Activated T-cell treated with anti-CD3 and anti-CD28 coated beads, Interleukin-2, amount 50 U/mL, for 48 hours (primary cell): ENCODE results near the gene PTPN21.

Experiments used
- DNase-seq, 2 experiments: peaks; one replicate each; pipeline ENCODE4 v3.0.0-alpha.2; 2020

Gene PTPN21

DNA sequence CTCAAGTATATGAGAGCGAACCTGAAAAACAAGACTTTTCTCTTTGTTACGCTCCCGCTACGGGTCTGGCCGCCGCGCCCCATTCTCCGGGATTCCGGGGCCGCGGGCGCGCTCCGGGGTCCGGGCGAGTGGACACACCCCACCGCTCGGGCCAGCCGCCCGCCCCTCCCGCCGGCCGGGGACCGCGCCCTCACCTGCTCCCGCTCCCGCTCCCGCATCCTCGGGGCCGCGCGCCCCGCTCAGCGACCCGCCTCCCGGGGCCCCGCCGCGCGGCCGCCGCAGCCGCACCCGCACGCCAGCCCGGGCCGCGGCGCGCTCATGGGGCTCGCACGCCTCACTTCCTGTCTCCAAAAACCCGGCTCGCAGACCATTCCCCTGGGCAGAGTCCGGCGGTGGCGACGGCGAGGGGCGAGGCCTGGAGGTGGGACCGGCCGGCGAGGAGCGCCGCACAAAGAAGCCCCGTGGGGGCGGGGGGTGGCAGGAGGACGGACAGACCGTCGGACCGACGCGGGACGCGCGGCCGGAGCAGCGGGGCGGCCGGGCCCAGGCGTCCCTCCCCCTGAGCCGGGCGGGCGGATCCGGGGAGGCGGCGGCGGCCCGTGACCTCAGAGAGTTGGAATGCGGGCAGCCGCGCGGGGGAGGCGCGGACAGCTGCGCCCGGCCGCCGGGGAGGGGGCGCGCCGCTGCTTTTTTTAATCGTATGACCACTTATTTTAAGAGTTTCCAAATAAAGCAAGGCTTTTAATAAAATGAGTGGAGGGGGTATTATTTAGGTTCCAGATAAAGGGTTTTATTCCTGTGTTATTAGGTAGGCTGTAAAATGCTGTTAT lies at the start of gene PTPN21:
Gene PTPN21, minus strand, starts transcription at position 551 of the 830 bp plus-strand sequence. CDS start 4,590 bp downstream, outside the sequence.
- peak in 1 of 2 experiments; percentile 40 for DNase-seq

DNA sequence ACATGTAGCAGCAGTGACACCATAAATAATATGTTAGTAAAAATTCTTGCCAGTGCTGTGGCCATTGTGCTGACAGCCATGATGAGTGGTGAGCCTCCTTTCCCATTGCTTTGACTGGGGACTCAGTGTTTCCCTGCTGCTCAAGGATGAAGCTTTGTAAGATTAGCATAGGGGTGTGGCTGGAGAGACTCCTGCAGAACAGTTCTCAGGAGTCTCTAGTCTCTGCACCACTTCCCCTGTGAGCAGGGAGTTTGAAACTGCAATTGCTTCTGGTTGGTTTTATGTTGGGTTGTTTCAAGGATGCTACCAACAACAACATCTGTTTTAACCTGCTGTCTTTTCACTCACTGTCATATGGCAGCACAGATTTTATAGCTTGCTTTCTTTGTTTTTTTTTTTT lies 49.4 kb upstream of the PTPN21 start:
- no peak for DNase-seq

DNA sequence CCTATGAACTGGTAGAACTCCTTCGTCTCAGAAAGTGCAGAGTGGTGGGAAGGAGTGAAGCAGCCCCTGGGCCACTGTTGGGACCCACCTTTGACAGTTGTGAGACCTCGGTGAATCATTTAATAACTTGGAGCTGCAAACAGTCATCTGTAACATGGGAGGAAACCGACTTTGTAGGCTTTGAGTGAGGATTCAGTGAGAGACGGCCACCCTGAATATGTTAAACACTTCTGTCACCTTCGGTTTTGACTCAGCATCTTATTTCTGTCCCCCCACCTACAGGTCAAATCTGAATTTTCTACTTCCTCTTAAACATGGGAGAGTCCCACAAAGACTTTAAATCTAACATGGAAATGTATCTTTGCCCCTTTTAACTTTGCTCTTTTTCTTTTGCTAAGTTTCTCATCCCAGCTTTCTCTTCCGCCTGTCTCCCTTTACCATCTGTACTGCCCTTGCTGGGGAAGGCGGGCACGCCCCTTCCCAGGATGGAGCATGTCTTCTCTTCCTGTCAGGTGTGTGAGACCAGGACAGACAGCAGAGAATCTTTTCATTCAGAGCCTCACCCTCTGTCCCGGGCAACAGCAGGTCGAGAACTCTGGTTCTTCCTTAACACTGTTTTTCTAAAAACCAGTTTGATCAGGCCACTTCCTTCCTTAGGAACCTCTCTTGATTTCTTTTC lies 45.1 kb upstream of the PTPN21 start:
- peak; percentile 48 to 54 for DNase-seq

DNA sequence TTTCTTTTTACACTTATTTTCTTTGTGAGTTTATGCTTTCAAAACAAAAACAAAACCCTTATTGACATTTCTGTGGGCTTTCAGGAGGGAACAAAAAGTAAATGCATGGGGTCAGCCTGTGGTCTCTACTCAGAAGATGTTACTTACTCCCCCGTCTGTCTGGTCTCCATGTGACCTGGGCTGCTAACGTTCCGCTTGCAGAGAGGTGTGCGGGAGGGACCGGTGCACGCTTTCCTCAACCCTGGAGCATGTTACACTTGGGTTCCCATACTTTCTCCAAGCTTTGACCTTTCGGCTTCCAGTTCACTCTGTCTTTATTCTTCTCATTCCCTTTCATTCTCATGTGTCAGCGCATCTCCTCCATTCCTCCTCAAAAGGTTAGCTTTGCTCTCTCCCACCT lies 44.5 kb upstream of the PTPN21 start:
- no peak for DNase-seq

DNA sequence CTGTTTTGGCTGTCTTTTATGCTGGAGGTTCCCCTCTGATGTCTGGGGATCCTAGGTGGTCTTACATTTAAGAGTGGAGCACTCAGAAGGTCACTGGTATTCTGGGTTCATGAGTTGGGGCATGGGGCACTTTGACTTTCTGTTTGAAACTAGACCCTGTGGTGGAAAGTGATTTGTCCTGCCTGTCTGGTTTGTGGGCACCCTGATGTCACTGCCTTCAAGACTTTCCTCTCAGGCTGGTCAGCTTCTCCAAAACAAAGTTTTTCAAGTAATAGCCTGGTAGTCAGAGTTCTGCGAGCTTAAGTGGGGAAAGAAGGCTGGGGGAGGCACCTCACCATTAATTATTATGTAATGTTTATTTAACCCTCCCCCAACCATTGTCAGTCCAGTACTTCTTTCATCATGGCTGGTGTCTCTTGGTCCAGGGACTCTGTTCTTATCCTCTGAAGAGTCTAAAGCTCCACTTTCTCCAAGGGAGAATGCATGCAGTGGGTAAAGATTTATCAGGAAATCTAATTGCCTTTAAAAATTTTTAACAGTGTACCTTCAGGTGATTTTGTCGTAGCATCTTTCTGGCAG lies 43.4 kb upstream of the PTPN21 start:
- DNase-seq: no peak

DNA sequence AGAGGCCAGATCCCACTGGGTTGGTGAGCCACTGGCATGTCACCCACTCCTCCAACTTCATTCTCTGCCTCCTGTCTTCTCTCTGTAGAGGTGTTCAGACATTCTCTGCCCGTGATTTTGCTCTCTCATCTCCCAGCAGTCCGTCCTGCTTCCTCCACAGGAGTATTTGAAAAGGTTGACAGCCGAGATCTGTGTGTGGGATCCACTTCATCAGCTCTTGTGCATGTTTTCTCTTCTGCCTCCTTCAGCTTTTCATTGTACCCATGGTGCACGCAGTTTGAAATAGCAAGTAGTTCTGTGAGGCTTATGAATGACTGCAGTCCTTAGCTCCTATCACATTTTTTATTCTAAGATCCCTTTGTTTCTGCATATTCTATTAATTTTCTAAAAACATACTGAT lies 42.8 kb upstream of the PTPN21 start:
- DNase-seq: no peak

DNA sequence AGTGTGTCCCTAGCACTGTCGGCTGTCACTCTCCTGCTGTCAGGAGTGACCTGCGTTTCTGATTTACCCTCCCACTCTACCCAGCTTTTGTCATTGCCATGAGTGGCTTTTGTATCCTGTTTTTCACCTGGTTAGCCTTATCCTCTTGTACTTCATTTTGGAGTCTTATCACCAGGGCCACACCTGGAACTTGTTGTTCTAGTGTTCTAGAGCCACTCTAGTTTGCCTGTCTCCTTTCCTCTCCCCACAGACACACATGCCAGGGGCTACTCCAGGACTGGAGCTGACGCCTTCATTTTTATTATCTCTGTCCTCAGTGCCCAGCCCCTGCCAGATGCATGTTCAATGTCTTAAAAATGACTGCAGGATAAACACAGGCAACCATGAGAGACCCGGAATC lies 42.2 kb upstream of the PTPN21 start:
- no peak for DNase-seq

DNA sequence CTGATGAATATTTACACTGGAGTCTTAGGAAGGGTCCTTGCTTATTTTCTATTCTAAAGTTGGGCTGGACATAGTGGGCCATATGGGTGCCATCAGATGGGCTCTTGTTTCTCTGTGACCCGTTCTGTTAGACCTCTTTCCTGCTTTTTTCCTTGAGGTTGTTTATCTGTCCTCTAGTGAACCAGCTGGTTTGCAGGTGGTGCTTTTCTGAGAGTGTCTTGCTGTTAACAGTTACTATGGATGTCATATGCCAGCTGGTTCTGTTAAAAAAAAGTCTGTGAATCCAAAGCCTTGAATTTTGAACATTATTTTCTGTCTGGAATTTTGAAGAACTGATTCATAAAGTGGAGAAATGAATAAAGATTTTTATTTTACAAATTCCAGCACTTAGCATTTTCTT lies 37.2 kb upstream of the PTPN21 start:
- DNase-seq: no peak

DNA sequence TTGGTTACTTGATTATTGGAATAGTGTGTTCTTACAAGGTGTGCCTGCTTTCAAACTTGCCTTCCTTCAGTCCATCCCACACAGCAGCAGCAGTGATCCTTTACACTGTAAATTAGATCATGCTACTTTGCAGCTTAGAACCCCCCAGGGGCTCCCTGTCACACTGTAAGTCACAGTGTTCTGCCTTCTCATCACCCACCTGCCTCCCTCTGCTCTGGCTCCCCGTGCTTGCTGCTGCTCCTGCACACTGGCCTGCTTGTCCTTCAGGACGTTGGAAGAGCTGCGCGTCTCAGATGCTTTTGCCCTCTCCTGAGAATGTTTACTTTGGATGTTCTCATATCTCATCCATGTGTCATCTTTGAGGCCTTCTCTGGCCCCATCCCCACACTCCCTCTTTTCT lies 35.4 kb upstream of the PTPN21 start:
- no peak for DNase-seq

DNA sequence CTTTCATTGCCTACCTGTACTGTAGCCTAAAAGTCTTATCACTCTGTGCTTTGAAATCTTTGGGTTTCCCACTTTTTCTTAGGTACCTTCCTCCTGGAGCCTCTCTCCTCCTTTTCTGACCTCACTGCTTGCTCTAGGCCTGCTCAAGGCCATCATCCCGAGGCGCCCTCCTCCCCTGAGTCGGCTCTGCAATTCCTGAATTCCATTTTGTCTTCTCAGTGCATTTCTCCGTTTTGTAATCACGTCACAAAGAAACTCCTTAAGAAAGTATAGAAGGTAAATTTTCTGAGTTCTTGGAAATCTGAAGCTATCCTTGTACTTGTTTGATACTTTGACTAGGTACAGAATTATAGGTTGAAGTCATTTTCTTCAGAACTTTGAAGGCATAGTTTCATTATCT lies 33.3 kb upstream of the PTPN21 start:
- no peak for DNase-seq

DNA sequence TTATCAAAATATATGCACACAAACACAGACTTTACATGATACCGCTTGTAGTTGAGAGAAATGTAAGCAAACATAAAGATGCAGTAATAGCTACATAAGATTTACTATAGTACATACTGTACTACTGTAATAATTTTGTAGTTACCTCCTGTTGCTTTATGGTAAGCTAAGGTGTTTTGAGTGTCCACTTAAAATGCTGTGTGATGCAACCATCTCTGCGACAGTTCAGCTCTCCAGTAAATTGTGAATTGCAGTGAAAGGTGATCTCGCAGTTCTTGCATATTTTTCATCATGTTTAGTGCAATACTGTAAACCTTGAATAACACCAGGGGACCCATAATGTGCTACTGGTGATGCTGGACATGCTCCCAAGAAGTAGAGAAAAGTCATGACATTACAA lies 29.6 kb upstream of the PTPN21 start:
- no peak for DNase-seq

DNA sequence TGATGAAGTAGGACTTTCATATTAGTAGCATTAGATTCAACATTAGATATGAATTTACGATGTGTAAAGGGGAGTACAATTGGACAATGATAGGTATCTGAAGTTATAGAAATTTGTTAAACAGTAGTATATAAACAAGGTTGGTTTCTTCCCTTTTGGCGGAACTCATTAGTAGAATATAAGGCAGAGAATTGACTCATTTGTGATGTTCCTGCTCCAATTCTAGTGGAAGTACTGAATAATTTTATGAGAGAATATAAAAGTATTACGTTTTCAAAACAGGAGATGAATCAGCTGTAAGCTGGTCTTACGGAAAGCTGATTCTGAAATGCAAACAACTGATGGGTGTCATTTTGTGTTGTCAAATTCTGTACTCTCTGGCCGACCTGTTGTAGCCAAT lies 21.4 kb upstream of the PTPN21 start:
- DNase-seq: no peak

DNA sequence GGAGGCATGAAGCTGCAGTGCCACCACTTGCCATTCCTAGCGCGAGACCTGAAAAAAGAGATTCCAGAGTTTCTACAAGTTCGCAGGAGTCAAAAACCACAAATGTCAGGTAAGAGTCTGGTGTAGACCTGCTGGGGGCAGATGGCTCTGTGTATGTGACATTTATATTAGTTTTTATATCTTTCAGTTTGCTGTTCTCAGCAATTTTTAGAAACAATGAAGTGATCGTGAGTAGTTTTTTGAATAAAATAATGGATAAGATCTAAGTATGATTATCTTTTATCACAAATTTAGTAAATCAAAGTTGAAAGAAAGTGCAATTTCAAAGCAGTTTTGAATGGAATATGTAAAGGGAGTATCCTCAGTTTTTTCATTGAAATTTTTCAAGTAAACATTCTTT lies 17.3 kb upstream of the PTPN21 start:
- DNase-seq: no peak

DNA sequence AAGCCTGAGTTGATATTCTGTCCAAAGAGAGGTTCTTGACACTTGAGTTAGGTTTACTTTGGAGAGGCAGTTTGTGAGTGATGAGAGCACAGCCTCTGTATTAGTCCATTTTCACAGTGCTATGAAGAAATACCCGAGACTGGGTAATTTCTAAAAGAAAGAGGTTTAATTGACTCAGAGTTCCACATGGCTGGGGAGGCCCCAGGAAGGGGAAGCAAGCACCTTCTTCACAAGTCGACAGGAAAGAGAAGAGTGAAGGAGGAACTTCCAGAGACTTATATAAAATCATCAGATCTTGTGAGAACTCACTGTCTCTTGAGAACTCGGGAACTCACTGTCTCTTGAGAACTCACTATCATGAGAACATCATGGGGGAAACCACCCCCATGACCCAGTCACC lies 13.4 kb upstream of the PTPN21 start:
- no peak for DNase-seq

DNA sequence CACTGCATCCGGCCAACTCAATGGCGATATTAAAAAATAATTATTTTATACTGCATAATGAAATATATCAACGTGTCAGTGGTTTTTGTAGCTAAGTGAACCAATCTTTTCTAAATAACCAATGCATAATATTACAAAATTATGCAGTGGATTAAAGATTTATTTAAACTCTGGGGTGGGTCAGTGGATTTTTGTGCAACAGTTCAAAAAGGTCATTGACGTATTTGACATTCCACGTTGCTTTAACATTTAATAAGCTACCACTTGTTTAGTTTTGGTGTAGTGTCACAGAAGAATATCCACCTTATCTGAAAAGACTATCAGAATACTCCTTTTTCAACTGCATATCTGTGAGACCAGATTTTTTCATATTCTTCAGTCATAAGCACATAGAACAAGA lies 10.6 kb upstream of the PTPN21 start:
- DNase-seq: no peak

DNA sequence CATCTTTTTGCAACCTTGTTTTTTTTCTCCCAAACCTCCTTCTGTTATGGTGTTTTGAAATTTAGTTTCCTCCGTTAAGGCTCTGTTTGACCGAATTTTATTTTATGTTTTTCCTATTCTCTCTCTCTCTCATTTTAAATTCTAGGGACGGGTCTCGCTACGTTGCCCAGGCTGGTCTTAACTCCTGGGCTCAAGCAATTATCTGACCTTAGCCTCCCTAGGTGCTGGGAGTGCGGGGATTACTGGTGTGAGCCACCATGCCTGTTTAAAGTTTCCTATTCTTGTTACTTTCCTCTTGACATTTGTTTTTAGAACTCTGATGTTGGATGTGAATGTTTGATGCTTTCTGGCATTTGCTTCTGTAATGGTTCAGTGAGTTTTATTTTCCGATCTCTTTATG lies 9.0 kb upstream of the PTPN21 start:
- no peak for DNase-seq

DNA sequence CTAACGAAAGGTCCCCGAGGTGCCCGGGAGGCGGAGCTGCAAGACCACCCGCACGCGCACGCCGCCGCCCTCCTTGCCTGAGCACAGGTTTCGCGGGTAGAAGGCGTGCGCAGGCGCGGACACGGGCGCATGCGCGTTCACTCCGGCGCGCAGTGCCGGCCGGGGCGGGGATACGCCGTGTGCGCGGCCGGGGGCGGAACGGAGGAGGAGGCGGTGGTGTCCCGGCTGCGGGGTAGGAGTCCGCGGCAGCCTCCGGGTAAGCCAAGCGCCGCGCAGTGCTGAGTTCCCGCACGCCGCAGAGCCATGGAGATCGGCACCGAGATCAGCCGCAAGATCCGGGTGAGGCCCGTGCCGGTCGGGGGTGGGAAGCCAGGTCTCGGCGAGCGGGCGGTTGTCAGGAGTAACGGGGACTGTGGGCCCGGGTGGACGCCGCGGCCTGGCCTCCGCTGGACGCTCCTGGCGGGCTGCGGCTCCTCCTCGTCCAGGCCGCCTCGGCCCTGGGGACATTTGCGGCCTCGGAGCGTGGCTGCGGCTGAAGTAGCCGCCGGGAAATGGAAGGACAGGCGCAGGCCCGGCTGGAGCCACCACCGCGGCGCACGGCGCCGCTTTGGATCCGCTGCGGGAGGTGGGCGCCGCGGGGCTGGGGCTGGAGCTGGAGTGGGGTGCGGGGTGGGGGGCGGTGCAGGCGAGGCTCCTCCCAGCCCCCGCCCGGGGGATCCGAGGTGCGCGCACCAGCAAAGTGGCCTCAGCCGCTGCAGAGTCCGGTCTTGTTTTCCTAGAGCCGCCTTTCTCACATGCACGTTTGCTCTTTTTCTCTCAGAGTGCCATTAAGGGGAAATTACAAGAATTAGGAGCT lies 8.3 kb upstream of the PTPN21 start, which contains the start of gene ZC3H14:
Gene ZC3H14, plus strand, starts transcription at position 207 of the 856 bp plus-strand sequence. Its CDS starts 97 bp downstream, at position 304.
- peak; percentile 90 to 93 for DNase-seq

DNA sequence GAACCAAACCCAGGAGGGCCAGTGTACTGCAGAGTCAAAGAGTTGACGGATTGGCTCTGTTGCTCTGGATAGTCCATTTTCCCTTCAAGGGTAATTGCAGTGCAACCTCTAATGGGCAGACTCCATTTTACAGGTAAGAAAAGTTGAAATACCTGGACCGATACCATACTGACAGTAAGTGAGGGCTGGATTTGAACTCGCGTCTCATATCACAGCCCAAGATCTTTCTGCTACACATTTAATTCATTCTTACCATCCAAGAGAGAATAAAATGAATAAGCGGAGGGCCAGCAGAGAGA lies 7.7 kb upstream of the PTPN21 start:
- no peak for DNase-seq

DNA sequence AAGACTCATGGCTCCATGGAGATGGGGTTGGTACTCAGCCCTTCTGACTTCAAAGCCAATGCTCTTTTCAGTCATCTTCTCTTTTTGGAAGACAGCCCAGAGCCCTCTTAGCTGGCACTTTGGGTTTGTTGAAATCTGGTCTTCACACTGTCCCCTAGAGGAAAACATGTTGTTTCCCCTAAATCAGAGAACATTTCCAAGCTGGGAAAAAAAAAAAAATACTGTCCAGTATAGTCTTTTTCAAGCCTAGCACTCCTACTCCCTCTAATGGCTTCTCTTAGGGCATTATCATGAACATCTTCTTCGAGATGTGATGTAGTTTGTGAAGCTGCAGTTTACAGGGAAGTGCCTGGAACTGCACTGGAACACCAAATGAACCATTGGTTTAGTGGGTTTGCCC lies 5.0 kb upstream of the PTPN21 start:
- no peak for DNase-seq

DNA sequence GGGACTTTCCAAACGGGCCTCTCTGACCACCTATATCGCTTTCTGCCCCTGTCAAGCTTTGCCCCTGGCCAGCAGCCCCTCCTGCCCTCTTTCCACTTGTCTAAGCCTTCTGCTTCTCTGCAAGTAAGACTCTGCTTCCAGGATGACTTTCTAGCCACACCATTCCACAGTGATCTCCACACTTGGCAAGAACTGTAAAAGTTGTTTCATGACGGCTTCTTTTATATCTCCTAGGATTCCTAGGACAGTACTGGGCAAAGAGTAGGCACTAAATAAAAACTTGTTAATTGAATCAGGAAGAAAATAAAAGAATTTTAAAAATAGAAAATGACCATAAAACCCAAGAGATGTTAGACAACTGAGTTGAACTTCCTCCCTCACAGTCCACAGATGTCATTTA lies 1.8 kb upstream of the PTPN21 start:
- no peak for DNase-seq

DNA sequence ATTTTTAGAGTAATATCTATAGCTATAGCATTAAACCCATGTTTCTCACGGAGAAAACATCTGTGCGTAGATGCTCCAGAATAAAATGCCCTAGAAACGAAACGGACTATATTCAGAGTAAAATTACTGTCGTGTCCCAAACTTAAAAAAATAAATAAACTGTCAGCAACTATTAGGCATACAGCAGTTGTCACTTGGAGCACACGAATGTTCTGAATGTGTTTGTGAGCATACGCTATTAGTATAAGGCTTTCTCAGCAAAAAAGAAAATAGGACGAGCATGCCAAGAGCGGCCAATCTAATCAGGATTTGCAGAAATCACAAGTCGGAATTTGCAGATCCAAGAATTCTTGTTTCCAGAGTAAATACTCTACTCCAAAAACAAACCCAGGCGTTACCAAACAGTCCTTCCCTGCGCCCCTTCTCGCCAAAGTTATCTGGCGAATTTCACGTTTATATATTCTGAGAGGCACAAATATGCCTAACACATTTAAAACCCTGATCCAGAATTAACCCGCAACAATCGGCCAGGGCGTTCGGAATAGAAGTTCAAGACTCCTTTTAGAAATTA lies 836 bp downstream of the PTPN21 start:
- DNase-seq: no peak

DNA sequence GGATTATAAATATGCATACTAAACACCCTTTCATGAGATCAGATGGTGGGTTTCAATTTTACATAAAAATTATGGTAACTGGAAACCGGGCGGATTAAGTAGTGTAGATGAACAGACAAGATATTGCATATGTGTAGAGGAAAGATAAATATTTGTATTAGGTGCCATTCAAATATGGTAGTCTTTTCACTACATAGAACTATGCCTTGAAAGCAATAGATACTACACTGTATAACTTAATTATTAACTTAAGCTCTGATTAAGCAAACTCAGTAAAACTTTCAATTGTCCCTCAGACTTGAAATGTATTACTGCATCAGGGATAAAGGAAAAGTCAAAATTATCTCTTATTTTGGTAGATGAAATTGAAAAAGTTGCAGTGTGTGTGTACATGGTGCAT lies 1.9 kb downstream of the PTPN21 start:
- no peak for DNase-seq

DNA sequence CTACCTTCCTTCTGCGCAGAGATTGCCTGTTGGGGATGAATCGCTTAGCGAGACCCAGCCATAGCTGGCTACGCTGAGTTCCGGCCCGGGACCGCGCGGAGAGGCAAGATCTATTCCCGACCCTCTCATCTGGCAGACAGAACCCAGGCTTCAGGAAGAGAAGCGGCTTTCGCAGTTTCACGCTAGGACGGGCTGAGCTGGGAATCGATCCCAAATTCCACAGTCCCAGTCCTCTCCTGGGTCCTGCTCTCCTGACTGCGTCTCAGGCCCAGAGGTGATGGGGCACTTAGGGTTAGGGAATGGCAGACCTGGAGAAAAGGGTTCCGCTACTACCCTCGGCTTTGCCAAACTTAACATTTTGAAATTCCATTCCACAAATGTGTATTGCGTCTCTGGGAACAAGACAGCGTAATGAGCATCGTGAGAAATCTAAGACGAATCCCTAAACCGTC lies 2.8 kb downstream of the PTPN21 start:
- no peak for DNase-seq
